Activated CD8-positive, alpha-beta memory T cell treated with anti-CD3 and anti-CD28 coated beads for 1 hour (primary cell): ENCODE data around the gene PAN3.

Experiments used
- DNase-seq, 2 donors: peaks; one replicate each; pipeline ENCODE4 v3.0.0-alpha.2; 2020; ENCODE audit warnings: low read depth in 1 of 2; ENCODE audit errors: extremely low read depth in 1 of 2

The PAN3 gene

GRCh38 chr13:28329395-28330158, 191.2 kb downstream of the PAN3 start:
- DNase-seq: no peak

DNA sequence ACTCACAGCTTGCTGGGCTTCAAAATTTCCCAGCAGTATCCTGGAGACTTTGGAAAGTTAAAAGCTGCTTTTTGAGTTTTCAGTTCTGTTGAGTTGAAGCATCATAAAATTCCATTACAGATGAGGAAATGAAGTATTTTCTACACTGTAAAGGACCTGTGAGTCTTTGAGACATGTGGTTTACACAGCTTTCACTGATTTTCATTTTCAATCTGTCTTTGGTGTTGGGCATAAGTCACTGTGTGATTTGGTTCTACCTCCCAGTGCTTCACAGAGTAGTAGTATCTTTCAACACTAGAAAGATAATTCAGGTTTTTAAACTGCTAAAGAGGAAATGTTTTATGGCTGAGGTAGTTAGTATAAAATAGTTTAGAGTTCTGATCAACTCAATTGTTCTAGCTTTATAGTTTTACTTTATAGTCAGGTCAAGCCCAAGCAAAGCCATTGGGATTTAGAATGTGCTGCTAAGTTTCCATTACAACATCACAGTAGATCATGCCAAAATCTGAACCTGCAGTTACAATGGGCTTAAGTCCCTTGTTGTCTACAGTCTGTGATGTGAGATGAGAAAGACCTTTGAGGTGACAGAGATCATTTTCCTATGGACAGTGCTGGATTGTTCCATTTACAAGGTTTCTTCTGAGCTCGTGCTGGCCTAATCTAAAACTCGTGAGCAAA, 195.0 kb downstream of the PAN3 start:
- no peak for DNase-seq

DNA sequence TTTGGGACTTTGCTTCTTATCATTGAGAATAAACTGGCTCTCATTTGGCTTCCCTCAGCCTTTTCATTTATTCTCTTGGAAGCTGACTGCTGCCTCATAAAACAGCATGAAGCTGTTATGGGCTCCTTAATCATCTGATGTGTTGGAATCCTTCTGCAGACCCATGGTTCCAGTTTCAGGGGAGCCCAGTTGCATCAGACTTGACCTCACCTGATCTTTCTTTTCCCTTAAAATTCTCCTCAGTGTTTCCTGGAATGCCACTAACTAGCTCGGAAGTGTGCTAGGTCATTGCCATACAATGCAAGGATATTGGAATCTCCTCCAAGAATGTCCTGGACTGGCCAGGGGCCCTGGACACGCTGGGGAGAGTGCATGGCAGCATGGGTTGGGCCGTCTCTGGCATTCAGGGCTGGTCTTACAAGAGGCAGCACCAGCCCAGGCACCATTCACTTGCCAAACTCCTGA, 197.9 kb downstream of the PAN3 start:
- DNase-seq: no peak

- DNase-seq: no peak
These were observed 199.0 kb downstream of the PAN3 start for GRCh38 chr13:28337166-28338005.

- no peak for DNase-seq
These were observed 199.7 kb downstream of the PAN3 start for GRCh38 chr13:28338006-28338574.

- no peak for DNase-seq
These were observed 200.4 kb downstream of the PAN3 start for GRCh38 chr13:28338742-28339141.

GRCh38 chr13:28339419-28339818, 201.1 kb downstream of the PAN3 start:
- DNase-seq: no peak

- no peak for DNase-seq
These were observed 202.0 kb downstream of the PAN3 start for GRCh38 chr13:28340272-28340793.

- no peak for DNase-seq
These were observed 203.9 kb downstream of the PAN3 start for GRCh38 chr13:28342251-28342650.

- DNase-seq: no peak
These were observed 205.8 kb downstream of the PAN3 start for GRCh38 chr13:28344163-28344562.
